Measurements from ENCODE around the gene NRG4.

DNA sequence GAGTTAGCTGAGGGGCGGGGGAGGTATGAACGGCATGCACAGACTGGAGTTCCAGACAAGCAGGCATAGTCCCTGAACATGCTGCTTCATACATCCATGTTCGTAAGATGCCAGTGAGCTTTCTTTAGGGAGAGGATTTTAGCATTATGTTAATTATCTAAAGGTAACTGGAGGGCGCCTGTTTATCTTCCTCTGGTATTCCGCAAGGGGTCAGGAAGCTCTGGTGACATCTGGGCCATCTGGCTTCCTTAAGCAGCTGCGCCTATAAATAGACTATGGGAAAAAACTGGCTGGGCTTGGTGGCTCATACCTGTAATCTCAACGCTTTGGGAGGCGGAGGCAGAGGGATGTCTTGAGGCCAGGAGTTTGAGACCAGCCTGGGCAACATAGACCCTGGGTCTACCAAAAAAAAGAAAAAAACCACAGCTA, 110.1 kb downstream of the NRG4 start:
- TF ChIP-seq, protein P1, sequence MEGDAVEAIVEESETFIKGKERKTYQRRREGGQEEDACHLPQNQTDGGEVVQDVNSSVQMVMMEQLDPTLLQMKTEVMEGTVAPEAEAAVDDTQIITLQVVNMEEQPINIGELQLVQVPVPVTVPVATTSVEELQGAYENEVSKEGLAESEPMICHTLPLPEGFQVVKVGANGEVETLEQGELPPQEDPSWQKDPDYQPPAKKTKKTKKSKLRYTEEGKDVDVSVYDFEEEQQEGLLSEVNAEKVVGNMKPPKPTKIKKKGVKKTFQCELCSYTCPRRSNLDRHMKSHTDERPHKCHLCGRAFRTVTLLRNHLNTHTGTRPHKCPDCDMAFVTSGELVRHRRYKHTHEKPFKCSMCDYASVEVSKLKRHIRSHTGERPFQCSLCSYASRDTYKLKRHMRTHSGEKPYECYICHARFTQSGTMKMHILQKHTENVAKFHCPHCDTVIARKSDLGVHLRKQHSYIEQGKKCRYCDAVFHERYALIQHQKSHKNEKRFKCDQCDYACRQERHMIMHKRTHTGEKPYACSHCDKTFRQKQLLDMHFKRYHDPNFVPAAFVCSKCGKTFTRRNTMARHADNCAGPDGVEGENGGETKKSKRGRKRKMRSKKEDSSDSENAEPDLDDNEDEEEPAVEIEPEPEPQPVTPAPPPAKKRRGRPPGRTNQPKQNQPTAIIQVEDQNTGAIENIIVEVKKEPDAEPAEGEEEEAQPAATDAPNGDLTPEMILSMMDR (IDR thresholded peaks at IDR 0.05; ENCODE audit: borderline replicate concordance, extremely low read depth, low read length, poor library complexity, severe bottlenecking), result no peak
- no peak for TF ChIP-seq EZH2 (IDR thresholded peaks at IDR 0.05; ENCODE audit: borderline replicate concordance, low read depth, low read length, severe bottlenecking)
